B cell (primary cell): ENCODE measurements around the gene MRPL52. TPM values are rescaled to one million over a fixed set of nuclear protein-coding genes. Genes with fewer than 3 reads are reported as not detected.
A peak's percentile ranks its signal among the peaks of the same experiment; 100 is the strongest.

ENCODE experiments used
- ATAC-seq: fragments of 200-7000 bp; cut with Tn5 transposase; one replicate; pipeline ENCODE4 v1.10.0; 2021; ENCODE audit warnings: low read depth, mild to moderate bottlenecking, moderate number of reproducible peaks, moderate library complexity
- CTCF ChIA-PET: fragments of 350-600 bp; sonication (Branson Sonifier 250); formaldehyde crosslinking; loops from one replicate; lab custom pipeline; 2021; ENCODE audit warnings: antibody characterized with exemption, inconsistent platforms; lab: Charles Lee
- POLR2A ChIA-PET: fragments of 350-600 bp; sonication (Branson Sonifier 250); formaldehyde crosslinking; loops from one replicate; lab custom pipeline; 2021; ENCODE audit warnings: antibody characterized with exemption; lab: Charles Lee
- DNase-seq: peaks from one replicate; pipeline ENCODE4 v3.0.0; 2013
- H2AFZ ChIP-seq: 2 replicates; pipeline ENCODE4 v1.6.1; 2012; ENCODE audit warnings: mild to moderate bottlenecking, low read depth, low read length; ENCODE audit not compliant: insufficient read depth, poor library complexity, severe bottlenecking
- H3K27ac ChIP-seq, 2 donors: 1 replicate in 1 of 2; 2 replicates in 1 of 2; pipeline ENCODE4 v1.5.1; 2012 to 2013; ENCODE audit warnings: low read length in 2 of 2, mild to moderate bottlenecking in 2 of 2, moderate library complexity in 1 of 2
- H3K27me3 ChIP-seq, 4 experiments: fragments of 200-600 bp in 1 of 4; sonication (generic) in 1 of 4; replicated peaks in 1 of 4; 1 replicate in 2 of 4; 2 replicates in 2 of 4; pipeline versions ENCODE4 v1.6.1 to v1.7.0; 2013 to 2016; ENCODE audit warnings: low read length in 3 of 4, mild to moderate bottlenecking in 2 of 4, mixed read lengths in 1 of 4, moderate library complexity in 1 of 4; ENCODE audit not compliant: insufficient read depth in 4 of 4, control insufficient read depth in 3 of 4; ENCODE audit errors: control extremely low read depth in 1 of 4
- H3K36me3 ChIP-seq, 2 experiments: replicated peaks in 1 of 2; 1 replicate in 1 of 2; 2 replicates in 1 of 2; pipeline versions ENCODE4 v1.6.1 to v1.7.1; 2013; ENCODE audit warnings: low read length in 1 of 2; ENCODE audit not compliant: insufficient read depth in 2 of 2, control insufficient read depth in 1 of 2; ENCODE audit errors: control extremely low read depth in 1 of 2, extremely low read depth in 1 of 2
- H3K4me1 ChIP-seq, 2 donors: fragments of 200-600 bp in 1 of 2; sonication (generic) in 1 of 2; 1 replicate in 1 of 2; 2 replicates in 1 of 2; pipeline versions ENCODE4 v1.5.1 to v1.6.1; 2013 to 2017; ENCODE audit warnings: low read length in 2 of 2; ENCODE audit not compliant: control insufficient read depth in 2 of 2, insufficient read depth in 2 of 2
- H3K4me2 ChIP-seq: replicated peaks from 2 replicates; pipeline ENCODE3; 2012; ENCODE audit warnings: mild to moderate bottlenecking, low read depth, low read length; ENCODE audit not compliant: poor library complexity, severe bottlenecking
- H3K4me3 ChIP-seq, 5 experiments: fragments of 200-600 bp in 1 of 5; sonication (generic) in 1 of 5; 1 replicate in 3 of 5; 2 replicates in 2 of 5; pipeline versions ENCODE4 v1.5.1 to v1.7.0; 2011 to 2016; ENCODE audit warnings: low read length in 4 of 5, mild to moderate bottlenecking in 4 of 5, low read depth in 2 of 5, control low read depth in 1 of 5, moderate library complexity in 1 of 5; ENCODE audit not compliant: insufficient read depth in 1 of 5; ENCODE audit errors: control extremely low read depth in 1 of 5, extremely low read depth in 1 of 5
- H3K79me2 ChIP-seq: fragments of 200-600 bp; sonication (generic); one replicate; pipeline ENCODE4 v1.6.0; 2016; ENCODE audit warnings: low read length; ENCODE audit not compliant: control insufficient read depth, insufficient read depth
- H3K9ac ChIP-seq: fragments of 200-600 bp; sonication (generic); 2 replicates; pipeline ENCODE4 v1.6.1; 2017; ENCODE audit warnings: mild to moderate bottlenecking, low read length, moderate library complexity
- H3K9me3 ChIP-seq, 3 donors: one replicate each; pipeline versions ENCODE4 v1.6.1 to v1.7.1; 2013; ENCODE audit warnings: low read length in 2 of 3; ENCODE audit not compliant: control insufficient read depth in 2 of 3, insufficient read depth in 1 of 3; ENCODE audit errors: control extremely low read depth in 1 of 3
- H4K20me1 ChIP-seq: 2 replicates; pipeline ENCODE4 v1.6.0; 2012; ENCODE audit warnings: mild to moderate bottlenecking, low read length; ENCODE audit not compliant: insufficient read depth, control insufficient read depth, poor library complexity, severe bottlenecking
- H3K27ac Mint-ChIP-seq: one replicate; pipeline ENCODE4 v1.8.0; 2021; ENCODE audit warnings: mixed read lengths
- H3K27me3 Mint-ChIP-seq: one replicate; pipeline ENCODE4 v1.8.0; 2021; ENCODE audit warnings: mixed read lengths
- H3K4me1 Mint-ChIP-seq: one replicate; pipeline ENCODE4 v1.8.0; 2021; ENCODE audit warnings: mixed read lengths
- H3K4me3 Mint-ChIP-seq: one replicate; pipeline ENCODE4 v1.8.0; 2021; ENCODE audit warnings: mixed read lengths
- H3K9me3 Mint-ChIP-seq: one replicate; pipeline ENCODE4 v1.8.0; 2022; ENCODE audit warnings: mixed read lengths; ENCODE audit not compliant: insufficient read depth
- CTCF ChIP-seq: fragments of 200-600 bp; IDR thresholded peaks from one replicate; pipeline ENCODE4 v1.8.0; 2022; ENCODE audit warnings: antibody characterized with exemption, mild to moderate bottlenecking
- EZH2 ChIP-seq: IDR thresholded peaks from 2 replicates; pipeline ENCODE4 v1.6.1; 2012; ENCODE audit warnings: borderline replicate concordance, low read depth, mild to moderate bottlenecking, moderate library complexity, low read length; ENCODE audit not compliant: insufficient read depth, poor library complexity, severe bottlenecking
- WGBS: methylation state at CpG from one replicate; pipeline ENCODE4 v1.1.5; 2013; ENCODE audit warnings: missing lambda C conversion rate; ENCODE audit not compliant: insufficient coverage; 5-methylcytosine and 5-hydroxymethylcytosine counted together
- intact Hi-C: fragments of 100-400 bp; cut with micrococcal nuclease; formaldehyde crosslinking; loops from one replicate; pipeline ENCODE4 v1.10.0; 2022
- polyA plus RNA-seq: library from polyadenylated mRNA; depleted of rRNA; stranded (reverse); fragments of >200 nt; gene quantifications from 2 replicates; pipeline ENCODE4 v1.2.3, GENCODE V29; 2012
- total RNA-seq, 2 donors: library from RNA; stranded (reverse); fragments of 120-200 nt in 1 of 2; gene quantifications; 1 replicate in 1 of 2; 2 replicates in 1 of 2; pipeline versions ENCODE4 v1.2.3 to v1.2.4, GENCODE V29; 2013 to 2022

MRPL52 gene
- total and polyA plus RNA-seq, 2 donors (not counting 1 experiment from before 2014, with no cell fraction given) = 37.4 to 91.6 TPM

GRCh38 chr14:22814373-22814772, 15.3 kb upstream of the MRPL52 start:
- peak overlapping the region in 1 of 2 donors; percentile 10 for H3K27ac ChIP-seq
- H3K9me3 ChIP-seq = peaks cover 0 to 6% (median 0%) of the 10 kb centered on the region in 3 donors
- peaks cover 67% of the 10 kb centered on the region for H3K4me1 Mint-ChIP-seq
- H3K4me3 ChIP-seq = no peak overlapping the region
- intact Hi-C loops = no loop called here
- ChIA-PET CTCF (interaction anchor here (0.7 to 14.9 kb wide), 6 partner anchors 7 to 65 kb away, joined by 3 to 129 read pairs (median 4); no protein-coding TSS in a partner anchor), POLR2A (interaction anchor here (0.6 to 1.5 kb wide), 4 partner anchors 8 to 63 kb away, joined by 3 to 5 read pairs (median 4); no protein-coding TSS in a partner anchor)
- no peak overlapping the region for H2AFZ ChIP-seq
- H4K20me1 ChIP-seq = no peaks in the 10 kb centered on the region
- 91% methylated on average over 7 of the region's 7 CpGs for WGBS
- H3K27me3 Mint-ChIP-seq = no peaks in the 10 kb centered on the region
- no peak for TF ChIP-seq CTCF
- no peak for TF ChIP-seq EZH2
- H3K27ac Mint-ChIP-seq = peak overlapping the region; percentile 92
- H3K4me2 ChIP-seq = peak overlapping the region; percentile 64
- no peak overlapping the region for H3K9ac ChIP-seq
- ATAC-seq = no peak
- no peaks in the 10 kb centered on the region for H3K36me3 ChIP-seq
- no peaks in the 10 kb centered on the region for H3K79me2 ChIP-seq
- no peak for DNase-seq
- H3K27me3 ChIP-seq = no peaks in the 10 kb centered on the region
- peaks cover 46 to 57% of the 10 kb centered on the region in 2 donors for H3K4me1 ChIP-seq
- H3K4me3 Mint-ChIP-seq = peak overlapping the region; percentile 66
- H3K9me3 Mint-ChIP-seq = no peaks in the 10 kb centered on the region

- Histone ChIP-seq H3K9me3 (peaks cover 0 to 6% (median 0%) of the 10 kb centered on the region in 3 donors), H3K4me3 (peak within 1 kb of the TSS in 4 of 5 experiments; percentile 3 to 39 (median 13)), H3K9ac (peak within 1 kb of the TSS; percentile 35), H2AFZ (peak within 1 kb of the TSS; percentile 87), H3K4me1 (peaks cover 54 to 64% of the 10 kb centered on the region in 2 donors), H3K27ac (peak within 1 kb of the TSS; percentile 63 to 71), H3K79me2 (no peaks in the 10 kb centered on the region), H3K27me3 (no peaks in the 10 kb centered on the region), H3K4me2 (peak within 1 kb of the TSS; percentile 64), H4K20me1 (no peaks in the 10 kb centered on the region), H3K36me3 (no peaks in the 10 kb centered on the region)
- Mint-ChIP-seq H3K27ac (peak within 1 kb of the TSS; percentile 92), H3K27me3 (no peaks in the 10 kb centered on the region), H3K4me3 (peak within 1 kb of the TSS; percentile 66), H3K4me1 (peaks cover 73% of the 10 kb centered on the region), H3K9me3 (no peaks in the 10 kb centered on the region)
- intact Hi-C loops = no loop called here
- ATAC-seq (no peak), DNase-seq (no peak)
- 97% methylated on average over 5 of the region's 10 CpGs for WGBS
- TF ChIP-seq CTCF = no peak
- TF ChIP-seq EZH2 = no peak
- CTCF ChIA-PET = interaction anchor here (0.7 to 14.9 kb wide), 6 partner anchors 7 to 66 kb away, joined by 3 to 129 read pairs (median 4); no protein-coding TSS in a partner anchor
- POLR2A ChIA-PET = interaction anchor here (0.6 to 1.5 kb wide), 3 partner anchors 9 to 12 kb away, joined by 3 to 5 read pairs (median 4); no protein-coding TSS in a partner anchor
These were observed 14.6 kb upstream of the MRPL52 start, which contains the start of gene SLC7A7 for GRCh38 chr14:22814941-22815713. Gene SLC7A7, minus strand, starts transcription at chr14:22815435. Its CDS starts 2,037 bp downstream, at chr14:22813398.
